Thoracic aorta (tissue), 2 donors: ENCODE results near the gene AP4S1. TPM values are rescaled to one million over a fixed set of nuclear protein-coding genes. Genes with fewer than 3 reads are reported as not detected.
"Not testable (repeated sequence)": the region's sequence is repeated elsewhere in the genome, so short reads cannot be mapped to it uniquely, and the experiment has no call there.

Source experiments
- ATAC-seq: fragments of 150-250 bp; one replicate; pipeline ENCODE4 v1.8.0; 2017; ENCODE audit warnings: low read depth; ENCODE audit not compliant: insufficient number of reproducible peaks, low FRiP score
- DNase-seq: peaks from one replicate; pipeline ENCODE4 v3.0.0-alpha.2; 2020; ENCODE audit warnings: low spot score
- H3K27ac ChIP-seq, 2 donors: fragments of 200-600 bp; sonication (generic); 1 replicate in 1 of 2; 2 replicates in 1 of 2; pipeline ENCODE4 v1.5.1; 2016; ENCODE audit warnings: mild to moderate bottlenecking in 2 of 2, moderate library complexity in 2 of 2
- H3K27me3 ChIP-seq: fragments of 200-600 bp; sonication (generic); replicated peaks from 2 replicates; pipeline ENCODE4 v1.6.0; 2016; ENCODE audit warnings: mild to moderate bottlenecking; ENCODE audit not compliant: insufficient read depth
- H3K36me3 ChIP-seq: fragments of 200-600 bp; sonication (generic); one replicate; pipeline ENCODE4 v1.5.1; 2016
- H3K4me1 ChIP-seq, 2 donors: fragments of 200-600 bp; sonication (generic); 1 replicate in 1 of 2; 2 replicates in 1 of 2; pipeline versions ENCODE4 v1.5.1 to v1.6.0; 2016; ENCODE audit warnings: low read depth in 2 of 2, mild to moderate bottlenecking in 1 of 2; ENCODE audit not compliant: control insufficient read depth in 1 of 2
- H3K4me3 ChIP-seq: fragments of 200-600 bp; sonication (generic); 2 replicates; pipeline ENCODE4 v1.5.1; 2016; ENCODE audit warnings: mild to moderate bottlenecking
- H3K9me3 ChIP-seq: fragments of 200-600 bp; sonication (generic); 2 replicates; pipeline ENCODE4 v1.5.1; 2016
- CTCF ChIP-seq: fragments of 200-600 bp; sonication (generic); IDR thresholded peaks from one replicate; pipeline ENCODE4 v1.5.1; 2019; ENCODE audit warnings: antibody characterized with exemption
- total RNA-seq, 2 donors: library from RNA; depleted of rRNA; stranded (reverse); fragments of >200 nt; gene quantifications; one replicate each; pipeline versions ENCODE4 v1.1.0 to v1.2.3, GENCODE V29; 2016

The AP4S1 gene
- total RNA-seq, 2 donors from 2014 or later: 6.0 to 14.9 TPM

GRCh38 chr14:31036552-31036951 lies 11.1 kb downstream of the AP4S1 start:
- DNase-seq (no peak), ATAC-seq (no peak)
- no peak for TF ChIP-seq CTCF
- Histone ChIP-seq H3K27me3 (no peaks in the 10 kb centered on the region), H3K27ac (no peak overlapping the region), H3K4me3 (no peak overlapping the region), H3K9me3 (no peaks in the 10 kb centered on the region), H3K4me1 (no peaks in the 10 kb centered on the region), H3K36me3 (no peaks in the 10 kb centered on the region)

GRCh38 chr14:31037709-31038221 lies 12.3 kb downstream of the AP4S1 start:
- Histone ChIP-seq H3K27me3 (no peaks in the 10 kb centered on the region), H3K36me3 (no peaks in the 10 kb centered on the region), H3K4me1 (no peaks in the 10 kb centered on the region), H3K27ac (no peak overlapping the region), H3K4me3 (no peak overlapping the region), H3K9me3 (no peaks in the 10 kb centered on the region)
- TF ChIP-seq CTCF: no peak
- DNase-seq: no peak
- ATAC-seq: no peak

- Histone ChIP-seq H3K27ac (no peak overlapping the region), H3K4me1 (no peaks in the 10 kb centered on the region), H3K36me3 (no peaks in the 10 kb centered on the region), H3K27me3 (no peaks in the 10 kb centered on the region), H3K9me3 (no peaks in the 10 kb centered on the region), H3K4me3 (no peak overlapping the region)
- no peak for TF ChIP-seq CTCF
- no peak for DNase-seq
- ATAC-seq: no peak
Measured at GRCh38 chr14:31038521-31039166, 13.2 kb downstream of the AP4S1 start.

GRCh38 chr14:31042300-31042699 lies 16.9 kb downstream of the AP4S1 start:
- Histone ChIP-seq H3K4me3 (no peak overlapping the region), H3K36me3 (no peaks in the 10 kb centered on the region), H3K27me3 (no peaks in the 10 kb centered on the region), H3K9me3 (no peaks in the 10 kb centered on the region), H3K27ac (no peak overlapping the region), H3K4me1 (no peaks in the 10 kb centered on the region)
- DNase-seq (no peak), ATAC-seq (no peak)
- TF ChIP-seq CTCF: no peak

- H3K9me3 ChIP-seq, H3K27me3 ChIP-seq, H3K4me3 ChIP-seq, H3K4me1 ChIP-seq, H3K27ac ChIP-seq, H3K36me3 ChIP-seq, DNase-seq, ATAC-seq: not testable (repeated sequence)
Measured at GRCh38 chr14:31042893-31043292, 17.4 kb downstream of the AP4S1 start.

GRCh38 chr14:31043379-31043778 lies 17.9 kb downstream of the AP4S1 start:
- H3K36me3 ChIP-seq: no peaks in the 10 kb centered on the region
- no peaks in the 10 kb centered on the region for H3K4me1 ChIP-seq
- no peaks in the 10 kb centered on the region for H3K27me3 ChIP-seq
- no peak overlapping the region for H3K27ac ChIP-seq
- TF ChIP-seq CTCF: no peak
- ATAC-seq: no peak
- no peak overlapping the region for H3K4me3 ChIP-seq
- no peaks in the 10 kb centered on the region for H3K9me3 ChIP-seq
- DNase-seq: no peak
